RWPE1 (cell line): ENCODE results near the gene UHRF2.
"Not testable (repeated sequence)": the region's sequence is repeated elsewhere in the genome, so short reads cannot be mapped to it uniquely, and the experiment has no call there.

Experiments
- CTCF ChIA-PET: fragments of 350-600 bp; sonication (Branson Sonifier 250); formaldehyde crosslinking; extraction: SDS; loops from one replicate; lab custom pipeline; 2021; lab: Yijun Ruan, JAX
- POLR2A ChIA-PET: fragments of 400-600 bp; formaldehyde crosslinking; extraction: SDS; loops from one replicate; lab custom pipeline; 2020; ENCODE audit warnings: antibody characterized with exemption; ENCODE audit not compliant: low non-redundant PET; lab: Yijun Ruan, JAX
- DNase-seq: peaks from one replicate; pipeline ENCODE4 v3.0.0; 2012; ENCODE audit warnings: low spot score
- H3K27ac ChIP-seq: fragments of 450-650 bp; 2 replicates; pipeline ENCODE4 v1.5.1; 2017
- CTCF ChIP-seq: fragments of 450-650 bp; conservative IDR thresholded peaks from 2 replicates; pipeline ENCODE4 v1.5.1; 2017; ENCODE audit warnings: low read depth, mild to moderate bottlenecking

UHRF2 gene

GRCh38 chr9:6525326-6526045, 112.5 kb downstream of the UHRF2 start:
- CTCF ChIA-PET = interaction anchor here (0.6 kb wide), 1 partner anchor 395 kb away, joined by 3 read pairs; no protein-coding TSS in a partner anchor
- no peak overlapping the region for H3K27ac ChIP-seq
- TF ChIP-seq CTCF = no peak
- no peak for DNase-seq
- POLR2A ChIA-PET = no interaction called here

GRCh38 chr9:6535594-6535993, 122.6 kb downstream of the UHRF2 start:
- DNase-seq = no peak
- ChIA-PET POLR2A (no interaction called here), CTCF (no interaction called here)
- no peak overlapping the region for H3K27ac ChIP-seq
- no peak for TF ChIP-seq CTCF

- CTCF ChIA-PET = no interaction called here
- DNase-seq = no peak
- POLR2A ChIA-PET = no interaction called here
- no peak for TF ChIP-seq CTCF
- no peak overlapping the region for H3K27ac ChIP-seq
Measured at GRCh38 chr9:6538666-6539071, 125.7 kb downstream of the UHRF2 start.

GRCh38 chr9:6542617-6543016, 129.6 kb downstream of the UHRF2 start:
- H3K27ac ChIP-seq, POLR2A ChIA-PET, DNase-seq: not testable (repeated sequence)
- CTCF ChIA-PET = interaction anchor here (0.6 kb wide), 1 partner anchor 11 kb away, joined by 3 read pairs; no protein-coding TSS in a partner anchor

- POLR2A ChIA-PET = no interaction called here
- H3K27ac ChIP-seq = no peak overlapping the region
- no peak for DNase-seq
- TF ChIP-seq CTCF = no peak
- CTCF ChIA-PET = no interaction called here
Measured at GRCh38 chr9:6543204-6543603, 130.2 kb downstream of the UHRF2 start.

GRCh38 chr9:6545017-6545691, 132.2 kb downstream of the UHRF2 start:
- DNase-seq = no peak
- H3K27ac ChIP-seq = no peak overlapping the region
- POLR2A ChIA-PET = no interaction called here
- TF ChIP-seq CTCF = no peak
- CTCF ChIA-PET = interaction anchor here (0.7 to 0.8 kb wide), 2 partner anchors 32 to 100 kb away, joined by 3 to 4 read pairs; no protein-coding TSS in a partner anchor

- ChIA-PET POLR2A (no interaction called here), CTCF (no interaction called here)
- no peak for DNase-seq
- TF ChIP-seq CTCF = no peak
- H3K27ac ChIP-seq = no peak overlapping the region
Measured at GRCh38 chr9:6549106-6549800, 136.3 kb downstream of the UHRF2 start.
